Lung (tissue), 12 donors: Measurements from ENCODE around the gene LCTL. TPM values are rescaled to one million over a fixed set of nuclear protein-coding genes. Genes with fewer than 3 reads are reported as not detected.

ENCODE experiments used
- ATAC-seq: fragments of 200-7000 bp; cut with Tn5 transposase; one replicate; pipeline ENCODE4 v1.9.1; 2020; ENCODE audit warnings: moderate number of reproducible peaks; ENCODE audit not compliant: insufficient read depth, low FRiP score
- DNase-seq, 3 donors: peaks; one replicate each; pipeline ENCODE4 v3.0.0-alpha.2; 2013 to 2017
- H3K27ac ChIP-seq, 2 donors: one replicate each; pipeline ENCODE4 v1.5.1; 2013; ENCODE audit warnings: mild to moderate bottlenecking in 2 of 2, moderate library complexity in 2 of 2, control low read depth in 1 of 2, inconsistent platforms in 1 of 2, low read depth in 1 of 2, low read length in 1 of 2
- H3K27me3 ChIP-seq, 3 donors: one replicate each; pipeline ENCODE4 v1.5.1; 2013; ENCODE audit warnings: low read length in 2 of 3; ENCODE audit not compliant: control insufficient read depth in 3 of 3, insufficient read depth in 3 of 3
- H3K36me3 ChIP-seq, 4 donors: one replicate each; pipeline ENCODE4 v1.5.1; 2013; ENCODE audit warnings: low read length in 4 of 4, mild to moderate bottlenecking in 1 of 4, moderate library complexity in 1 of 4; ENCODE audit not compliant: control insufficient read depth in 4 of 4, insufficient read depth in 4 of 4
- H3K4me1 ChIP-seq, 5 donors: one replicate each; pipeline ENCODE4 v1.5.1; 2013; ENCODE audit warnings: low read length in 5 of 5, mild to moderate bottlenecking in 2 of 5, moderate library complexity in 1 of 5; ENCODE audit not compliant: control insufficient read depth in 5 of 5, insufficient read depth in 5 of 5
- H3K4me3 ChIP-seq: one replicate; pipeline ENCODE4 v1.5.1; 2013; ENCODE audit warnings: mild to moderate bottlenecking, control low read depth, moderate library complexity
- H3K9ac ChIP-seq, 2 donors: one replicate each; pipeline ENCODE4 v1.5.1; 2013; ENCODE audit warnings: low read length in 2 of 2, control low read depth in 1 of 2; ENCODE audit not compliant: insufficient read depth in 1 of 2
- H3K9me3 ChIP-seq, 4 donors: one replicate each; pipeline ENCODE4 v1.5.1; 2013; ENCODE audit warnings: low read length in 3 of 4, mild to moderate bottlenecking in 1 of 4, moderate library complexity in 1 of 4; ENCODE audit not compliant: control insufficient read depth in 4 of 4, insufficient read depth in 3 of 4
- CTCF ChIP-seq: IDR thresholded peaks from 2 replicates; pipeline ENCODE4 v1.5.1; 2012; ENCODE audit warnings: mild to moderate bottlenecking; ENCODE audit errors: control extremely low read depth, extremely low read depth
- WGBS, 2 donors: extraction: QIAGEN DNeasy Blood & Tissue Kit; methylation state at CpG; one replicate each; pipeline ENCODE4 v1.1.7; 2013; 5-methylcytosine and 5-hydroxymethylcytosine counted together
- polyA plus RNA-seq, 2 donors: library from polyadenylated mRNA; stranded (reverse); fragments of 200-250 nt; gene quantifications; one replicate each; pipeline ENCODE4 v1.2.1, GENCODE V29; 2013
- total RNA-seq, 2 donors: library from RNA; depleted of rRNA in 1 of 2; stranded (reverse); fragments of >200 nt in 1 of 2; gene quantifications; one replicate each; pipeline ENCODE4 v1.2.1, GENCODE V29; 2014 to 2021
- donor health status: control.
- donor health status: control.
- donor health status: Bipolar disorder and iron deficiency.
- donor health status: healthy.
- donor health status: DM: yes; HTN: yes; CAD: no.

The LCTL gene
- total and polyA plus RNA-seq, 4 donors, result not detected

- ATAC-seq, result no peak
- Histone ChIP-seq H3K36me3 (no peaks in the 10 kb centered on the region), H3K4me1 (peaks cover 0 to 14% (median 0%) of the 10 kb centered on the region in 5 donors), H3K27ac (no peak overlapping the region), H3K4me3 (no peak overlapping the region), H3K9me3 (no peaks in the 10 kb centered on the region), H3K9ac (no peak overlapping the region), H3K27me3 (no peaks in the 10 kb centered on the region)
- WGBS, 2 donors, result 68 to 81% methylated on average over 3 of the region's 3 CpGs
- no peak for DNase-seq
- no peak for TF ChIP-seq CTCF
These were observed 14.8 kb upstream of the LCTL start for GRCh38 chr15:66580643-66581042.

- 49 to 66% methylated on average over 10 of the region's 10 CpGs for WGBS, 2 donors
- DNase-seq (peak in 1 of 3 donors; percentile 19), ATAC-seq (no peak)
- Histone ChIP-seq H3K9me3 (no peaks in the 10 kb centered on the region), H3K4me3 (no peak overlapping the region), H3K27me3 (no peaks in the 10 kb centered on the region), H3K36me3 (no peaks in the 10 kb centered on the region), H3K9ac (no peak overlapping the region), H3K27ac (peak overlapping the region in 1 of 2 donors; percentile 37), H3K4me1 (peaks cover 0 to 14% (median 0%) of the 10 kb centered on the region in 5 donors)
- TF ChIP-seq CTCF, result no peak
These were observed 12.6 kb upstream of the LCTL start for GRCh38 chr15:66578286-66578875.

- no peaks in the 10 kb centered on the region for H3K9me3 ChIP-seq
- 87 to 95% methylated on average over 2 of the region's 2 CpGs for WGBS, 2 donors
- H3K4me1 ChIP-seq, result peaks cover 0 to 9% (median 0%) of the 10 kb centered on the region in 5 donors
- no peaks in the 10 kb centered on the region for H3K27me3 ChIP-seq
- TF ChIP-seq CTCF, result no peak
- H3K36me3 ChIP-seq, result no peaks in the 10 kb centered on the region
- H3K9ac ChIP-seq, result no peak overlapping the region
- ATAC-seq, result no peak
- H3K4me3 ChIP-seq, result no peak overlapping the region
- no peak overlapping the region for H3K27ac ChIP-seq
- DNase-seq, result no peak
These were observed 8.8 kb upstream of the LCTL start for GRCh38 chr15:66574596-66574950.
